Colonic mucosa (tissue), 4 donors: ENCODE results near the gene FBXO33. TPM values are rescaled to one million over a fixed set of nuclear protein-coding genes. Genes with fewer than 3 reads are reported as not detected.

Source experiments
- DNase-seq: peaks from one replicate; pipeline ENCODE4 v3.0.0-alpha.2; 2020
- H3K27ac ChIP-seq: fragments of 200-600 bp; one replicate; pipeline ENCODE4 v1.8.0; 2021
- H3K27me3 ChIP-seq: fragments of 200-600 bp; one replicate; pipeline ENCODE4 v1.8.0; 2021
- H3K36me3 ChIP-seq: fragments of 200-600 bp; one replicate; pipeline ENCODE4 v1.8.0; 2021
- H3K4me1 ChIP-seq: fragments of 200-600 bp; one replicate; pipeline ENCODE4 v1.8.0; 2021; ENCODE audit warnings: mild to moderate bottlenecking
- H3K4me3 ChIP-seq: fragments of 200-600 bp; one replicate; pipeline ENCODE4 v1.8.0; 2021
- H3K9ac ChIP-seq, 2 donors: one replicate each; pipeline ENCODE4 v1.7.0; 2013; ENCODE audit warnings: control low read depth in 2 of 2, low read depth in 2 of 2, low read length in 2 of 2
- H3K9me3 ChIP-seq: fragments of 200-600 bp; one replicate; pipeline ENCODE4 v1.8.0; 2021
- intact Hi-C: fragments of 100-400 bp; cut with DNase I; formaldehyde crosslinking; loops from one replicate; pipeline ENCODE4 v1.14.1; 2022
- total RNA-seq, 2 donors: library from RNA; stranded (reverse); fragmentation: NEBNext Ultra II Directional in 1 of 2; extraction: Animal tissue kit (Norgen Biotek cat#: 25700) in 1 of 2; gene quantifications; one replicate each; pipeline ENCODE4 v1.2.1, GENCODE V29; 2021
- TF ChIP-seq, protein P1 (sequence below): fragments of 200-600 bp; IDR thresholded peaks from one replicate; pipeline ENCODE4 v1.8.0; 2022; ENCODE audit warnings: antibody characterized with exemption, mild to moderate bottlenecking
- donor health status: healthy.
- donor health status: DM: no; HTN: no; CAD: no.
- donor health status: DM: no; HTN: no; CAD: no.

The FBXO33 gene
- total RNA-seq, 2 donors from 2014 or later = 10.6 to 11.1 TPM

DNA sequence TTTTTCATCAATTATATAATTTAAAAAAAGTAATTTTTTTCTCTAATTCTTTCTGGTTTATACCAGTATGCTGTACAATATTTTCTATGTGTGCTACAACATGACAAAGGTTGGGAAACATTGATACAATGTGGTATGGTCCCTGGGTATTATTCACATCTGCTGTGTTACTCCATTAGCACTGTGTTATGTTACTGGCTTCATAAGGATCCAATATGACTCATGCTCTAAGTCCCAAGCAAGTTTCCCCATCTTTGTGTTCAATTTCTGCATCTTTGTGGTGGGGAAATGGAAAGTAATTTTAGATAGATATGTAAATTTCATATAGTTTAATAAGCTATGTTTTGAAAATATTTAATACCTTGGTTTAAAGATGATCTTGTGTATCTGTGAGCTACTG is 35.8 kb downstream of the FBXO33 start:
- Histone ChIP-seq H3K4me3 (no peak overlapping the region), H3K9ac (no peak overlapping the region), H3K27ac (no peak overlapping the region), H3K27me3 (no peaks in the 10 kb centered on the region), H3K4me1 (no peaks in the 10 kb centered on the region), H3K36me3 (no peaks in the 10 kb centered on the region), H3K9me3 (no peaks in the 10 kb centered on the region)
- TF ChIP-seq, protein P1, sequence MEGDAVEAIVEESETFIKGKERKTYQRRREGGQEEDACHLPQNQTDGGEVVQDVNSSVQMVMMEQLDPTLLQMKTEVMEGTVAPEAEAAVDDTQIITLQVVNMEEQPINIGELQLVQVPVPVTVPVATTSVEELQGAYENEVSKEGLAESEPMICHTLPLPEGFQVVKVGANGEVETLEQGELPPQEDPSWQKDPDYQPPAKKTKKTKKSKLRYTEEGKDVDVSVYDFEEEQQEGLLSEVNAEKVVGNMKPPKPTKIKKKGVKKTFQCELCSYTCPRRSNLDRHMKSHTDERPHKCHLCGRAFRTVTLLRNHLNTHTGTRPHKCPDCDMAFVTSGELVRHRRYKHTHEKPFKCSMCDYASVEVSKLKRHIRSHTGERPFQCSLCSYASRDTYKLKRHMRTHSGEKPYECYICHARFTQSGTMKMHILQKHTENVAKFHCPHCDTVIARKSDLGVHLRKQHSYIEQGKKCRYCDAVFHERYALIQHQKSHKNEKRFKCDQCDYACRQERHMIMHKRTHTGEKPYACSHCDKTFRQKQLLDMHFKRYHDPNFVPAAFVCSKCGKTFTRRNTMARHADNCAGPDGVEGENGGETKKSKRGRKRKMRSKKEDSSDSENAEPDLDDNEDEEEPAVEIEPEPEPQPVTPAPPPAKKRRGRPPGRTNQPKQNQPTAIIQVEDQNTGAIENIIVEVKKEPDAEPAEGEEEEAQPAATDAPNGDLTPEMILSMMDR = no peak
- intact Hi-C loops = no loop called here
- DNase-seq = no peak

DNA sequence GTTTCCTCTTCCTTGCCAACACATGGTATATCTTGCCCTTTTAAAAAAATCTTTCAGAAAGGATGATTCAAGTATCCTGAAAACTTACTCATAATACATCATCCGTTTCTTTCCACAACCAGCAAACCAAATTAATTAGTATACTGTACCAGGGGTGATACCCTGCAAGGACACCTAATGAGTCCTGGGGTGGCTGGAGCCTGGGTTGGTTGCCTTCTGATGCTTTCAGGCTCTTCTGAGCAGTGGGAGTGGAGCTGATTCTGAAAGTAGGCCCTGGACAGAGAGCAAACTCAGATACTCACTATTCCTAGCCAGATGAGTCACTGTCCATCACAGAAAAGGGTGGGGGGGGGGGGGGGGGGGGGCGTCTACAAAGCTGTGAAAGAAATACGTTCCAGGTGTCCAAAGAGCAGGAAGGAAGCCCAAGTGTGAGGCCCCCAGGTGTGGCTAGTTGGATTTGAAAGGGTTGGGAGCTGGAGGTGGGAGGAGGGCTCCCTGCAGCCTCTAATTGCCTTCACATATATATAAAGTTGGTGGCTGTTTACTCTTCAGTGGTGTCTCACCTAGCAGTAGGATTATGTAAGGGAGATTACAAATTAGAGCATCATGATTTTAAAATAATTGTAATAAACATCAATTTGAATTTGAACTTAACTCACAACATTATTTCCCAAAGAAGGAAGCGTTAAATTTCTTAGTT is 36.5 kb downstream of the FBXO33 start:
- DNase-seq = no peak
- Histone ChIP-seq H3K36me3 (no peaks in the 10 kb centered on the region), H3K9me3 (no peaks in the 10 kb centered on the region), H3K4me3 (no peak overlapping the region), H3K27me3 (no peaks in the 10 kb centered on the region), H3K27ac (no peak overlapping the region), H3K9ac (no peak overlapping the region), H3K4me1 (no peaks in the 10 kb centered on the region)
- intact Hi-C loops = no loop called here
- TF ChIP-seq, protein P1 = no peak

DNA sequence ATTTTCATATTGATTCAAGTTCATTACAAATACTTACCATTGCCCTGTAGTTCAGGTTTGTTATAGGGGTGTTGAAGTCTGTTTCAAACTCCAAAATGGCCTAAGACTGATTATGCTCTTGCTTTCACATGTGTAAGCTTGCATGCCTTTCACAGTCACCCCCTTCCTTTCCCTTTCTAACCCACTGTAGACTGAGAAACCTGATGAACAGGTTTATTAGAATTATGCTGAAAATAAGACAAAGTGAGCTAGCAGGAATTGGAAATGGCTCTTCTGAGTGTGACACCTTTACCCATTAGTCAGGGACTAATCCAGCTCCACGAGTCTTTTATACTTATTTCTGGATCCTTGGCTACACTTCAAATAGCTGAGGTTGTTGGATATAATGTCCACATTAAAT is 38.9 kb downstream of the FBXO33 start:
- intact Hi-C loops = no loop called here
- H3K9ac ChIP-seq = no peak overlapping the region
- no peak overlapping the region for H3K4me3 ChIP-seq
- H3K27ac ChIP-seq = no peak overlapping the region
- no peaks in the 10 kb centered on the region for H3K4me1 ChIP-seq
- H3K36me3 ChIP-seq = no peaks in the 10 kb centered on the region
- TF ChIP-seq, protein P1 = no peak
- H3K9me3 ChIP-seq = no peaks in the 10 kb centered on the region
- H3K27me3 ChIP-seq = no peaks in the 10 kb centered on the region
- DNase-seq = no peak

DNA sequence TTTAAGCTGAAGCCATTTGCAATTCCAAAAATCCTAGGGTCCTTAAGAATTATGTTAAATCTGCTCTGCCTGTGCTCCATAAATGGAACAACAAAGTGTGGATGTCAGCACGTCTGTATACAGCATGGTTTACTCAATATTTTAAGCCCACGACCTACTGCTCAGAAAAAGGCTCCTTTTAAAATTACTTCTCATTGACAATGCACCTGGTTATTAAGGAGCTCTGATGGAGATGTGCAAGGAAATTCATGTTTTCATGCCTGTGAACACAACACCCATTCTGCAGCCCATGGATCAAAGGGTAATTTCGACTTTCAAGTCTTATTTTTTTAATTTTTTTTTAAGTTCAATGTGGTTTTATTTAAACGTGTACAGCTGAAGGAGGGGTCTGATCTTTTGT is 48.1 kb downstream of the FBXO33 start:
- Histone ChIP-seq H3K4me3 (no peak overlapping the region), H3K27me3 (no peaks in the 10 kb centered on the region), H3K36me3 (no peaks in the 10 kb centered on the region), H3K27ac (no peak overlapping the region), H3K9me3 (no peaks in the 10 kb centered on the region), H3K4me1 (no peaks in the 10 kb centered on the region), H3K9ac (no peak overlapping the region)
- TF ChIP-seq, protein P1 = no peak
- no peak for DNase-seq
- intact Hi-C loops = no loop called here

DNA sequence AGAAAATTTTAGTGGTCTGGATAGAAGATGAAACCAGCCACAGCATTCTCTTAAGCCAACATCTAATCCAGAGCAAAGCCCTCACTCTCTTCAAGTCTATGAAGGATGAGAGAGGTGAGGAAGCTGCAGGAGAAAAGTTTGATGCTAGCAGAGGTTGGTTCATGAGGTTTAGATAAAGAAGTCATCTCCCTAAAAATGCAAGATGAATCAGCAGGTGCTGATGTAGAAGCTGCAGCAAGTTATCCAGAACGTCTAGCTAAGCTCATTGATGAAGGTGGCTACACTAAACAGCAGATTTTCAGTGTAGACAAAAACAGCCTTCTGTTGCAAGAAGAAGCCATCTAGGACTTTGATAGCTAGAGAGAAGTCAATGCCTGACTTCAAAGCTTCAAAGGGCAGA is 48.5 kb downstream of the FBXO33 start:
- H3K4me1 ChIP-seq = no peaks in the 10 kb centered on the region
- no peaks in the 10 kb centered on the region for H3K27me3 ChIP-seq
- intact Hi-C loops = no loop called here
- H3K9ac ChIP-seq = no peak overlapping the region
- no peak for DNase-seq
- no peak overlapping the region for H3K27ac ChIP-seq
- no peak overlapping the region for H3K4me3 ChIP-seq
- TF ChIP-seq, protein P1 = no peak
- no peaks in the 10 kb centered on the region for H3K9me3 ChIP-seq
- no peaks in the 10 kb centered on the region for H3K36me3 ChIP-seq
